Jurkat, Clone E6-1 (cell line): ENCODE data around the gene MEX3C.

ENCODE experiments used
- DNase-seq: peaks from one replicate; pipeline ENCODE4 v3.0.0-alpha.2; 2011; ENCODE audit warnings: low read depth, low spot score
- H3K4me3 ChIP-seq: 2 replicates; pipeline ENCODE4 v1.5.1; 2011; ENCODE audit warnings: mild to moderate bottlenecking, low read length, control low read depth, moderate library complexity

MEX3C gene

DNA sequence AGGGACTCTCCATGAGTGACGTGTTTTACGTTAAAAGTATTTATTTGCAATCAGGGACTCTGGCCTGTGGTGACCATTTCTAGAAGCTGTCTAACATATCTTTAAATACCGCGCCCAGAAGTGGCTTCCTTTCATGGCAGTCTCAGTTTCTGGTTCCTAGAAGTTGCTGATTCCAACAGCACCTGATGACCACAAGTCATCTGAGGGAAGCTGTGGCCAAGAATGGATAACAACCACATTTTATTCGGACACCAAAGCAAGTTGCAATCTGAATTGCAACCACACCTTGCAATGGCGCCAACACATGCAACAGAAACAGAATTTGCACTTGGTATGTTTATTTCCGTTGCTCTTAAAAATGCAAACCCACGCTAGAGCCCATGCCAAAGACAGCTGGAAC is 33.1 kb downstream of the MEX3C start:
- H3K4me3 ChIP-seq, result no peak overlapping the region
- DNase-seq, result no peak

DNA sequence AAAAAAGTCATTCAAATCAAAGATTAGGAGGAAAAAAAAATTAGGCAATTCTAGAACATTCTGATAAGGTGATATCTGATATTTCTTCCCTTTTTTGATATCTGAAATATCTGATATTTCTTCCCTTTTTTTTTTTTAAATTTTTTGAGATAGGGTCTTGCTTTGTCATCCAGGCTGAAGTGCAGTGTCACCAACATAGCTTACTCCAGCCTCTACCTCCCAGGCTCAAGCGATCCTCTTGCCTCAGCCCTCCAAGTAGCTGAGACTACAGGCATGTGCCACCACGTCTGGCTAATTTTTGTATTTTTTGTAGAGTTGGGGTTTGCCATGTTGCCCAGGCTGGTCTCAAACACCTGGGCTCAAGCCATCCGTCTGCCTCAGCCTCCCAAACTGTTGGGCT is 33.9 kb downstream of the MEX3C start:
- no peak overlapping the region for H3K4me3 ChIP-seq
- no peak for DNase-seq

DNA sequence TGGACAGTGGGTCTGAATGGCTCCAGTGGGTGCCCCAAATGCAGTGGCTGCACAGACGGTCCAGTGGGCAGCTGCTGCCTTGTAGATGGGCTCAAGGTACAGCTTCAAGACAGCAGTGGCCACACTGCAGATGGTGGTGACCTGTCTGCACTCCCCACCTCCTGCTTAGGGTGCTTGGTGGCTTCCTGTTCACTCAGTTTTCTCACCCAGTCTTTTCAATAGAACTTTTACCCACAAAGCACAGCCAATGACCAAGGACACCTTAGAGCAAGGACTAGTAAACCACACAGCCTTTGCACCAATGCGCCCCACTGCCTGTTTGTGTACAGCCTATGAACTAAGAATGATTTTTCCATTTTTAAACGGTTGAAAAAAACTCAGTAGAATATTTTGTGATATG is 34.9 kb downstream of the MEX3C start:
- no peak overlapping the region for H3K4me3 ChIP-seq
- no peak for DNase-seq

DNA sequence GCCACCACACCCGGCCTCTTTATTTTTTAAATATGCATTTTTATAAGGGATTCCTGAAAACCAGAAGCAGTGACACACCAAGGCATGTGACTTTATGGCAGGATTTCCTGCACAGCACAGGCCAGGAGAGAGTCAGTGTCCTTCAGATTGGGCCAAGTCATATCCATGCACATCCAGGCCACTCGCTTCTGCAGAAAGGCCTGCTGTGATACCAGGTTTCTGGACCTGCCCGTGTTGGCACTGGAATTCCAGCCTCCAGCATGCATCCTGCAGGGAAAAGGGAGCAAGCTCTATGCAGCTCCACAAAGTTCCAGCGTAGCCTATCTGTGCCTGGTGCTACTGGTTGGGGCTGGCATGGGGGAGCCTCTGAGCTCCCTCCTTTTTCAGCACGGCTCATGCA is 36.8 kb downstream of the MEX3C start:
- DNase-seq, result no peak
- no peak overlapping the region for H3K4me3 ChIP-seq

DNA sequence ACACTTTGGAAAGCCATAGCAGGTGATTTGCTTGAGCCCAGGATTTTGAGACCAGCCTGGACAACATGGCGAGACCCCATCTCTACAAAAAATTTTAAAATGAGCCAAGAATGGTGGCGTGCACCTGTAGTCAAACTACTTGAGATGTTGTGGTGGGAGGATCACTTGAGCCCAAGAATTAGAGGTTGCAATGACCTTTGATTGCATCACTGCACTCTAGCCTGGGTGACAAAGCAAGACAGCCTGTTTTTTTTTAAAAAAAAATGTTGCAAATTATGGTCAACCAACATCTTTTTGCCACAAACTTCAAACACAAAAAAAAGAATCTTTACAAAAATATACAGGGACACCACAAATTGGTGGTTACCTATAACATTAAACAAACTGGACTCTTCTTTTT is 40.3 kb downstream of the MEX3C start:
- DNase-seq, result no peak

DNA sequence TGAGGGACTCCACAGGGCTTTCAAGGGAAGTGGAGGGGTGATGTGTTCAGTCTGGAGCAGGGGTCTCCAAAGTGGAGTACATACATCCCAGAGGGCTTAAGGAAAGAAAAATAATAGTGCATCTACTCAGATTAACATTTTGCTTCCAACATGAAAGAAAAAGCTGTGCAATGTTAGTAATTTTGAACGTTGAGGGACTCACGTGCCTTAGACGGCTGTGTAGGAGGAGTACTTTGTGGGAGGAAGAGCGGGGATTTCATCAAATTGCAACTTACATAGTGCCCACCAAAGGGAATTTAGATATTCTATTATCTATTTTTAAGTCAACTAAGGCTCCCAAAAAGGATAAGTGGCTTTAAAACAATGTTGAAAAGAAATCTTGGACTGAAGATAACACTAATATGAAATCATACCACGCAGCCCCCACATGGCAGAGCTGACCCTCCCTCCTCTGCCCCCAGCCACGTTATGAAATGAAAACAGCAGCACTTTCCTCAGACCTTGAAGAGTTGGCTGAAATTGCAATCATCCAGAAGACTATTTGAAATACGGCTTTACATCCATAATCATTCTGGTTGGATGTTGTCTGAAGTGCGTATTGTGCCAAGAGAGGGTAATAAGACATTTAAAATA is 42.9 kb downstream of the MEX3C start:
- peak overlapping the region; percentile 43; the same call in 1 of the 2 replicates for H3K4me3 ChIP-seq
- no peak for DNase-seq

More for the DNA sequence above, 40.3 kb downstream of the MEX3C start:
- no peak overlapping the region for H3K4me3 ChIP-seq

DNA sequence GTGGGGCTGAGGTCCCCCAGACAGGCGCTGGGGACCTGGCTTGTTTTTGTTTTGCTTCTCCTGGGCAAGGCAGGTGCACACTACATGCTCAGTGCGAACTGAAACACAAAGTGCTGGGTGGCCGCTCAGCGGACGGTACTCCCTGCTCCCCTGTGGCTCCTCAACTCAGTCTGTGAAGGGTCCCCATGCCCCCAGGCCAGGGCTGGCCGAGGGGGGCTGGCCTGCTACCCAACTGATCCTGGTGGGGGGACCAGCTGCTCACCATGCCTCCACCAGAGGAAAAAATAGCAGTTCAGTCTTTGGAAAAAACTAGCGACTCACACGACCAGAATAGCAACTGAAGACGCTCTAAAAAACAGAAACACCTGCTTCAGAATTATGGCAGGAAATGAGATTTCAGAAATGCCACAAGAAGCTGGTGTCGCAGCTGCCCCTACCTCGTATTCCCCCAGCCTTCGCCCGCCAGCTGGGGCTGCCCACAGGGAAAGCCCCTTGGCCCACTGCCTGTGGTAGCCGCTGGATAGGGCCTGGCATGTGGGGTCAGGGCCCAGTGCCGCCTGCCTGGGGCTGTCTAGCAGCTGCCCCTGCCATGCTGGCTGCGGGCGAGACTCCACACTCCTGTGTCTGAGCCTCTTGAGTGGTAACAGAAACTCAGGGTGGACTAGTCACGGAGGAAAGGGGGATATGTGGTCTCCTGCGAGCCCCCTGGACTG is 43.7 kb downstream of the MEX3C start:
- DNase-seq, result peak; percentile 79
- peak overlapping the region; percentile 43 for H3K4me3 ChIP-seq

DNA sequence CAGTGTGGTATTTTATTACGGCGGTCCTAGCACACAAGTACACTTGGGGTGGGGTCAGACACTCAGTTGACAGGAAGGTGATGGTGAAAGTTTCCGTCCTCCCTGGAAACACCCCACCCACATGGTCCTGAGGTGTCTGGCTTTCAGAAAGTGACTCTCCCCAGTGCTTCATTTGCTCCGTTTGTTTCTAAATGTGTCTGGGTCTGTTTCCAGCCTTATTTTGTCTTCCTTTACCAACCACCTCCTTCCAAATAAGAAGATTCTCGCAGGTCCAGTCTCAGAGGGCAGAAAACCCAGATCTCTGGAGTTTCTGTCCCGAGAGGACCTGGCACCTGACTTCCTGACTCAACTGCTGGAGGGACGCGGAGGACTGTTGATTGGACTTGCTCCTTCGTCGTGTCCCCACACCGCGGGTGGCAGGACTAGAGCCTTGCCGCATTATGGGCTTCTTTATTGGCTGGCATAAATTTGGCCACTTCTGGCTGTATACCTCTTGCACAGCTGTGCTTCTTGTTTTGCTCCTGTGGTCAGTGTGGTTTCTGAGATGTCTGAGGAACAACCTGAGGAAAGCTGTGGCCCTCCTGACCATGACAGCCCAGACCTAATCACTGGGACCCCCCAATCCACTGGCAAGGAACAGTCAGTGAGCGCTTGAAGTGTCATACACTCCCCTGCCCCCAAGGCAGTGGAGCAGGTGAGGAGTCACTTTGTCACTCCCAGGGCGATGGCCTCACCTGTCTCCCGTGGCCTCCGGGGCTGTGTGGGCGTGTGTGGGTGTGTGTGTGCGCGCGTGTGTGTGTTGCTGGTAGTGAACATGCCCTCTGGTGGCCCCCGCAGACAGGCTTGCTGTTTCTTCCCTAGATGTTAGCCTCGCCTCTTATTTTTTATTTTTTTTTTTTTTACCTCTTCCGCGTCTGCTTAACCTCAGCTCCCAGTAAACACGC is 45.6 kb downstream of the MEX3C start:
- DNase-seq, result no peak
- no peak overlapping the region for H3K4me3 ChIP-seq

DNA sequence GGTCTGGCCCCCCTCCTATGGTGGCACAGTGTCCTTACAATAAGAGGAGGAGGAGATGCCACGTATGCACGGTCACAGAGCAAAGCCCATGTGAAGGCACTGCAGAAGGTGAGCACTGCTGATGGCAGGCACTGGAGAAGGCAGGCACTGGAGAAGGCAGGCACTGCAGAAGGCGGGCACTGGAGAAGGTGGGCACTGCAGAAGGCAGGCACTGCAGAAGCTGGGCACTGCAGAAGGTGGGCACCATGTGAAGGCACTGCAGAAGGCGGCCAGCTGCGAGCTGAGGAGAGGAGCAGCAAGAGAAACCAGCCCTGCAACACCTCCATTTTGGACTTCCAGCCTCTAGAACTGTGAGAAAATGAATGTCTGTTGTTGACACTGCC is 46.3 kb downstream of the MEX3C start:
- no peak overlapping the region for H3K4me3 ChIP-seq
- DNase-seq, result no peak

DNA sequence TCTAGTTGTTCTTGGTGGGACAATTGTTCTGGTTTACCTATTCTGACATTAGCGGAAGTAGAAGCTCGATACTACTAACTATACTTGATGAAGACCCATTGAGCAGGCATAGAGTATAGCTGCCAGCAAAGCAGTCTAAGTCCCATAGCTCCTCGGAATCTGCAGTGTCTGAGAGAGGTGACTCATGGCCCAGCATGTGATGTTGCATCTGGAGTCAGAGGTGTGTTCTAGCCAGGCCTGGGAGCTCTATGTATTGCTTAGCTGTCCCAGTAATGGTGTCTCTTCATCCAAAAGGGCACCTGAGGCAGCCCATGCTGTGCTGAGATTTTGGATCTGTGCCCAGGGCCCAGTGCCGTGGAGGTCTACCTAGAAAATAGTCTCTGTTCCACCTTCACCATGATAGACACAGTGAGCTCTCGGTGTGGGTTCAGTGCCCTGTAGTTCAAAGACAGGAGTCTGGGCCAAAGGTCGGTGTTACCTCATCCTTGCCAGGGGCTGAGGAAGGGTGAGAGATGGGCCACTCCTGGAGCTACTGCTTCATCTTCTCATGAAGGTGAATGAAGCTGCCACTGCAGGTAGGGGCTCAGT is 47.3 kb downstream of the MEX3C start:
- no peak for DNase-seq
- no peak overlapping the region for H3K4me3 ChIP-seq

DNA sequence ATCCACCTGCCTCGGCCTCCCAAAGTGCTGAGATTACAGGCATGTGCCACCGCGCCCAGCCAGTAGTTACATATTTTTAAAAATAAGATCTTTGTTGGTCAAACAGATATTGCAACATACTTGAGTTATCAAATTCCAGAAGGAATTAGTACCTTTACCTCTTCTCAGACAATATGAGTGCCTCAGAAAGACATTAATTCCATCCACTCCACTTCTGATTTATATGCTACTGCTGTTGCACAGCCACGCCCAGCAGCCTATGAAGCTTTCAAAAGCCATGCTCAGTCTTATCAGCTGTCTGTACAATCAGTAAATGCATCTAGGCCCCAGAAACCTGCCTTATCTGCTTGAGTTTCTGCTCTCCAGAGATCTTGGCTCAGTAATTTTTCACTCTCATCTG is 47.8 kb downstream of the MEX3C start:
- DNase-seq, result no peak
- H3K4me3 ChIP-seq, result no peak overlapping the region

DNA sequence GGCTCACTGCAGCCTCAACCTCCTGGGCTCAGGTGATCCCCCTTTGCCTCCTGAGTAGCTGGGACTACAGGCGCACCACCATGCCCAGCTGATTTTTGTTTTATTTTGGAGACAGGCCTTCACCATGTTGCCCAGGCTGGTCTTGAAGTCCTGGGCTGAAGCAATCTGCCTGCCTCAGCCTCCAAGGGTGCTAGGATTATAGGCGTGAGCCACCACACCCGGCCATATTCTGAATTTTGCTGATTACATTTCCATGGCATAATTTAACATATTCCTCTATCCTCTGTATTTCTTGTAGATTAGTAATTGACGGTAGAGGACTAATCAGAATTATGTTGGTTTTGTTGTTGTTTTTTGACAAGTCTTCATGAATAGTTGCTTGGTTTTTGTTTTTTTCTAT is 50.6 kb downstream of the MEX3C start:
- DNase-seq, result no peak
- no peak overlapping the region for H3K4me3 ChIP-seq

DNA sequence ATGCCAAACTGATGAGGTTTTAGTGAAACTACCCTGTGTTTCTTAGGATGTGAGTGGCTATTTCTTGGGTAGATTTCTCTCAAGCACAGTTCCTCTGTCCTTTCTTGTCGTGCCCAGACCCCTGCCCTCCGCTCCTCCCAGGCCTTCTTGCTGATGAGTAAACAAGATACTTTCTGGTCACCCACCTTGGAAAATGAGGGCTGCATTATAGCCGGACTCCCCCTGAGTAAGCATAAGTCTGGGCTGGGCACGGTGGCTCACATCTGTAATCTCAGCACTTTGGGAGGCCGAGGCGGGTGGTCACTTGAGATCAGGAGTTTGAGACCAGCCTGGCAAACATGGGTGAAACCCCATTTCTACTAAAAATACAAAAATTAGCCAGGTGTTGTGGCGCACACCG is 58.5 kb downstream of the MEX3C start:
- no peak for DNase-seq
- no peak overlapping the region for H3K4me3 ChIP-seq

DNA sequence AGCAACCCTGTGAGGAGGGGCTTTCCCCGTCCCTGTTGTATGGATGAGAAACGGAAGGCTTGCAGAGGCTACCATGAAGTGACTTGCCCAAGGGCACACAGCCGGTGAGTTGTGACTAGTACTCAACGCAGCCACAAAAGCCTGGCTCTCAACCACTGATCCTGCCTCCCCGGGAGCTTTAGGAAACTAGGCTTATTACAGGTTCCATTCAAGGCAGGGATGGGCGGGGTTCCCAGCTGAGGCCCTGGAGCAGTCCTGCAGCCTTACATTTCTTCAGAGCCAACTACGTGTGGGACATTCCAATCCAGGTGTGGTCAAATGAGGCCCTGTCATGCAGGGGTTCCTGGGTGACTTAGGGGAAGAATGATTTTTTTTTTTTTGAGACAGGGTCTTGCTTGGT is 59.6 kb downstream of the MEX3C start:
- no peak for DNase-seq
- H3K4me3 ChIP-seq, result no peak overlapping the region

DNA sequence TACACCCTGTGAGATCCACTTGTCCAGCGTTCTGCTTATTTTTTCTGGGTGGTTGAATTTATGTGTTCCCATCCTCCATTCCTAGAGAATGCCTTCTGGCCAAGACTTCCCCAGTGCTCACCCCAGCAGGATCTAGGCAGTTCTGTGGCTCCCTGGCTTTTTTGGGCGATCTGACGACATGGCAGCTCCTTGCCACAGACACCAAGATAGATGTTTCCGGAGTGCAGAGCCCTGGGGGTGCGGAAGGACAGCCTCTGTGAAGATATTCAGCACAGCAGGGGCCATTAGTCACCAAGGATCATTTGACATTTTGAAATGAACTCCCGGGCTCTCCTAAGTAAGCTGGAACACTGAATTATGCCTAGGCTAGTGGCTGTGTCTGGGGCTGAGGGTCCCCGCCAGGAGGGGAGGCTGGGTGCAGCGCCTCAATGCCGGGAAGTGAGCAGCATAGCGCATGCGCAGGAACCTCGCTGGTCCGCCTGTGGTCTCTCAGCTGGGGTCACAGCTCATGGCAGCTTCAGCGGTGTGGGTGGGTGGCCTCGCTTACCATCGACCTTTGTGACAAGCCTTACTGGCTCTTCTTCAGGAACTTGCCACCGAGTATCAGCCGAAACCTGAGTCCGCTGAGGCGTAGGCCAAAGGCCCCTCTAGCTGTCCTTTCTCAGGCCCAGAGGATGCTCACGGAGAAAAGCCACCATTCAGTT is 60.3 kb downstream of the MEX3C start:
- no peak overlapping the region for H3K4me3 ChIP-seq
- DNase-seq, result no peak

DNA sequence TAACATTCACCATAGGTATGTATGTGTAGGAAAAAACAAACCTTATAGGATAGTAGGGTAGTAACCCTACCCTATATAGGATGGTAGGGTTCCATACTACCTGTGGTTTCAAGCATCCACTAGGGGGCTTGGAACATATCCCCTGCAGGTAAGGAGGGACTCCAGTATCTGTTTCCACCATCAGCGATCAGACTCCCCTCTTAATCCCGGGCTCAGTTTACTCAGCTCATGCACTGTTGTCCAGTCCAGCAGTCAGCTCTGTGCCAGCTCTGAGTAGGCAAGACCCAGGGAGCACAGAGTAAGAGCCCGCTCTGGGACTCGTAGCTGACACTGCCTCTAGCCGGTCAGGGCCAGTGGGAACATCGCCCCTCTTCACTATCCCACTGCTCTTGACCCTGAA is 61.7 kb downstream of the MEX3C start:
- DNase-seq, result no peak
- H3K4me3 ChIP-seq, result no peak overlapping the region

DNA sequence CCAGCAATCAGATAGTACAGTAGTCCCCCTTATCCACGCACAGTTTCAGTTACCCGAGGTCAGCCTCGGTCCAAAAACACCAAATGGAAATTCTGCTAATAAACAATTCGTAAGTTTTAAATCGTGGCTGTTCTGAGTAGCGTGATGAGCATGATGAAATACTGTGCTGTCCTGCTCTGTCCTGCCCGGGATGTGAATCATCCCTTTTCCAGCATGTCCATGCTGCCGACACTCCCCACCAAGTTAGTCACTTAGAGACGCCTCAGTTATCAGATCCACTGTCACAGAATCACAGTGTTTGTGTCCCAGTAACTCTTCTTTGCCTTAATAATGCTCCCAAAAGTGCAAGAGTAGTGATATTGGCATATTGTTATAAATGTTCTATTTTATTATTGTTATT is 62.1 kb downstream of the MEX3C start:
- DNase-seq, result no peak
- H3K4me3 ChIP-seq, result no peak overlapping the region

DNA sequence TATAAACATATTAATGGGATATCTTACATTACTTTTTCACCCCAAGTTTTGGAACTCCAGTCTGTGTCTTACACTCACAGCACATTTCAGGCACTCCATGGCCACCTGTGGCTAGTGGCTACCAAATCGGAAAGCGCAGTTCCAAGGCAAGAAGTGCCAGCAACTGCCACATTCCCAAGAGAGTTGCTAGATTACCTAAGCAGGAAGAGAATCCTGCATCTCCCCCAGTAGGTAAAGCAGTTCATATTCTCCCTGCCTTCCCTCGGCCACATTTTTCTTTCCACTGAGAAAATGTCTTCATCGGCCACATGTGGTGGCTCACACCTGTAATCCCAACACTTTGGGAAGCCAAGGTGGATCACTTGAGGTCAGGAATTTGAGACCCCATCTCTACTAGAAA is 62.8 kb downstream of the MEX3C start:
- no peak for DNase-seq
- no peak overlapping the region for H3K4me3 ChIP-seq

DNA sequence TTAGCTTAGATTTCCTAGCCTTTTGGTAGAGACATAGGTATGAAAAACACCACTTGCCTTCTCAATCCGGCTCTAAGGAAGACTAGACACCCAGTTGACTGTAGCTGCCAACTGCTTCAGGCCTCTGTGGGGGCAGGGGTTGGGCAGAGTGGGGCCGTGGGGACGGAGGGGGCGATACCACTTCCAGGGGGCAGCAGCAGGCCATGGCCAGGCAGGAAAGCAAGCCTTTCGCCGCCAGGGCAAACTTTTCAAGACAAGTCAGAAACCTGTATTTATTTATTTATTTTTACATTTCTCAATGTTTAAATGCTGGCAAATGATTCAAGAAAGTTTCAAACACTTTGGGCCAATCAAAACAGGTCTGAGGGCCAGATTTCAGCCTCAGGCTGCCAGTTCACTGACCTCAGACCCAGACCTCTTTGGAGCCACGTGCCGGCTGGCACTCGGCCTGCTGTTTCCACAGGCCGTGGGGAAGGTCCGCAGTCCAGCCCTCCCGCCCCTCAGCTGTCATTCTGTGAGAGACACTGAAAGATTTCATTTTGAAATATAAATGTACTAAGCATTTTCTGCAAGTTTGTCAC is 63.8 kb downstream of the MEX3C start:
- no peak for DNase-seq
- H3K4me3 ChIP-seq, result no peak overlapping the region
